H54 (cell line): Measurements from ENCODE around the gene HMGN5.

ENCODE experiments used
- DNase-seq: peaks from one replicate; pipeline ENCODE4 v3.0.0; 2011; ENCODE audit warnings: low spot score, mixed read lengths; ENCODE audit not compliant: insufficient read length
- FAIRE-seq: peaks from 3 replicates; lab custom pipeline; 2011; peaks lifted over from hg19 to GRCh38; lab: Jason Lieb, UNC
- POLR2A ChIP-seq: IDR thresholded peaks from 2 replicates; pipeline ENCODE4 v1.6.1; 2011; ENCODE audit warnings: low read depth, mild to moderate bottlenecking, low read length

HMGN5 gene

GRCh38 chrX:81201671-81202455 lies at the start of gene HMGN5, which contains the start of gene SH3BGRL:
TSS of gene HMGN5 (minus strand) at chrX:81201913. CDS start at chrX:81121549, 80,364 bp downstream.
TSS of gene SH3BGRL (plus strand) at chrX:81202102. CDS start at chrX:81202201, 99 bp downstream.
- 0 out of 2 replicates have a peak, but pooled peaks have one; percentile 38 for TF ChIP-seq POLR2A
- DNase-seq, result peak; percentile 25
- peak; percentile 86 for FAIRE-seq

- FAIRE-seq, result no peak
- no peak for TF ChIP-seq POLR2A
- DNase-seq, result no peak
Observed at GRCh38 chrX:81241753-81242152, 40.0 kb upstream of the HMGN5 start.

GRCh38 chrX:81240701-81241331 lies 39.1 kb upstream of the HMGN5 start:
- no peak for TF ChIP-seq POLR2A
- no peak for FAIRE-seq

GRCh38 chrX:81238166-81238565 lies 36.5 kb upstream of the HMGN5 start:
- FAIRE-seq, result no peak
- TF ChIP-seq POLR2A, result no peak
- DNase-seq, result no peak

More at GRCh38 chrX:81240701-81241331, 39.1 kb upstream of the HMGN5 start:
- no peak for DNase-seq

GRCh38 chrX:81237516-81237915 lies 35.8 kb upstream of the HMGN5 start:
- TF ChIP-seq POLR2A, result no peak
- DNase-seq, result no peak
- no peak for FAIRE-seq

GRCh38 chrX:81232218-81232617 lies 30.5 kb upstream of the HMGN5 start:
- no peak for FAIRE-seq
- TF ChIP-seq POLR2A, result no peak
- no peak for DNase-seq

GRCh38 chrX:81231476-81231875 lies 29.8 kb upstream of the HMGN5 start:
- DNase-seq (no peak), FAIRE-seq (no peak)
- TF ChIP-seq POLR2A, result no peak

- no peak for DNase-seq
- FAIRE-seq, result no peak
- TF ChIP-seq POLR2A, result no peak
Observed at GRCh38 chrX:81229901-81230300, 28.2 kb upstream of the HMGN5 start.

GRCh38 chrX:81229229-81229628 lies 27.5 kb upstream of the HMGN5 start:
- TF ChIP-seq POLR2A, result no peak
- no peak for DNase-seq
- no peak for FAIRE-seq

- no peak for DNase-seq
- no peak for FAIRE-seq
- no peak for TF ChIP-seq POLR2A
Observed at GRCh38 chrX:81215685-81216084, 14.0 kb upstream of the HMGN5 start.

GRCh38 chrX:81208916-81209315 lies 7.2 kb upstream of the HMGN5 start:
- FAIRE-seq (no peak), DNase-seq (no peak)
- TF ChIP-seq POLR2A, result no peak

- no peak for TF ChIP-seq POLR2A
- FAIRE-seq (no peak), DNase-seq (no peak)
Observed at GRCh38 chrX:81206476-81206875, 4.8 kb upstream of the HMGN5 start.

- DNase-seq (no peak), FAIRE-seq (no peak)
- no peak for TF ChIP-seq POLR2A
Observed at GRCh38 chrX:81205551-81205950, 3.8 kb upstream of the HMGN5 start.

GRCh38 chrX:81202943-81203342 lies 1.2 kb upstream of the HMGN5 start:
- DNase-seq, result no peak
- no peak for TF ChIP-seq POLR2A
- no peak for FAIRE-seq
